GM04503 (cell line): ENCODE results near the gene ZMYND10.
A peak's percentile ranks its signal among the peaks of the same experiment; 100 is the strongest.

Experiments
- DNase-seq: peaks from one replicate; pipeline ENCODE4 v3.0.0-alpha.2; 2012; ENCODE audit warnings: low read depth

ZMYND10 gene

GRCh38 chr3:50370594-50370993 is 25.1 kb upstream of the ZMYND10 start:
- DNase-seq, result no peak

GRCh38 chr3:50369012-50369670 is 23.6 kb upstream of the ZMYND10 start:
- DNase-seq, result no peak

- no peak for DNase-seq
These were observed 20.3 kb upstream of the ZMYND10 start for GRCh38 chr3:50365842-50366220.

GRCh38 chr3:50365080-50365841 is 19.7 kb upstream of the ZMYND10 start:
- no peak for DNase-seq

- DNase-seq, result no peak
These were observed 19.1 kb upstream of the ZMYND10 start for GRCh38 chr3:50364573-50365079.

- DNase-seq, result no peak
These were observed 14.2 kb upstream of the ZMYND10 start for GRCh38 chr3:50359760-50360110.

- peak; percentile 95 for DNase-seq
These were observed 13.6 kb upstream of the ZMYND10 start, which contains the start of gene TMEM115 for GRCh38 chr3:50358911-50359759. Gene TMEM115, minus strand, starts transcription at chr3:50359521. Its CDS starts 458 bp downstream, at chr3:50359063.

- DNase-seq, result no peak
These were observed 12.9 kb upstream of the ZMYND10 start for GRCh38 chr3:50358355-50358910.

- no peak for DNase-seq
These were observed 11.9 kb upstream of the ZMYND10 start for GRCh38 chr3:50357481-50357880.

GRCh38 chr3:50356553-50356952 is 11.0 kb upstream of the ZMYND10 start:
- no peak for DNase-seq

GRCh38 chr3:50355829-50356552 is 10.5 kb upstream of the ZMYND10 start:
- no peak for DNase-seq

GRCh38 chr3:50354850-50355249 is 9.3 kb upstream of the ZMYND10 start:
- no peak for DNase-seq

- DNase-seq, result no peak
These were observed 8.7 kb upstream of the ZMYND10 start for GRCh38 chr3:50354186-50354764.

GRCh38 chr3:50353245-50354004 is 7.9 kb upstream of the ZMYND10 start:
- no peak for DNase-seq

- DNase-seq, result no peak
These were observed 7.2 kb upstream of the ZMYND10 start for GRCh38 chr3:50352781-50353180.

GRCh38 chr3:50351323-50351697 is 5.8 kb upstream of the ZMYND10 start:
- no peak for DNase-seq

GRCh38 chr3:50350527-50351322 is 5.2 kb upstream of the ZMYND10 start, which contains the start of the genes CYB561D2 and NPRL2:
Gene CYB561D2, plus strand, starts transcription at chr3:50350862. Its CDS starts 572 bp downstream, at chr3:50351434.
Gene NPRL2, minus strand, starts transcription at chr3:50350775. Its CDS starts 123 bp downstream, at chr3:50350652.
- peak; percentile 74 for DNase-seq

GRCh38 chr3:50350213-50350526 is 4.6 kb upstream of the ZMYND10 start:
- no peak for DNase-seq

GRCh38 chr3:50347187-50347813 is 1.8 kb upstream of the ZMYND10 start:
- no peak for DNase-seq
